GM11168 (cell line): ENCODE data around the gene TRAF5.
"Not testable (repeated sequence)": the region's sequence is repeated elsewhere in the genome, so short reads cannot be mapped to it uniquely, and the experiment has no call there.

Source experiments
- in situ Hi-C: fragments of 300-500 bp; cut with MboI; formaldehyde crosslinking; loops from one replicate; pipeline ENCODE4 v1.12.0; 2022; ENCODE audit warnings: low sequenced_read_pairs; ENCODE audit not compliant: unreplicated experiment

The TRAF5 gene

DNA sequence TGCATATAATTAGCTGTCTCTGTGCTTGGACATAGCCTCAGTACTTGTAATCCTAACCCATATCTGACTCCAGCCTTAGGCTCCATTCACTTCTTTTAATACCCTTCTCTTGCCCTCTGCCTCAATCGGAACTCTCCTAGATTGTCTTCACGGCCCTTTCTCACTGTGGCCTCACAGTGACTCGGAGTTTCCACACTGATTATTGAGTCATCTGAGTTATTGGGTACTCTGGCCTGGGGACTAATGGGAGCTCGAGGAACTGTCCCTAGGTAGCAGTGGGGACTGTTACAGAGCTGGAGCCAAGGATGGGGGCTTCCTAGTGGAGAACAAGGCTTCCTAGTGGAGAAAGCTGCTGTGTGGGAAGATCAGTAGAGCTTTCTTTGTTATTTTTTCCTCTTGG, 17.0 kb downstream of the TRAF5 start:
- in situ Hi-C loops: no loop called here

DNA sequence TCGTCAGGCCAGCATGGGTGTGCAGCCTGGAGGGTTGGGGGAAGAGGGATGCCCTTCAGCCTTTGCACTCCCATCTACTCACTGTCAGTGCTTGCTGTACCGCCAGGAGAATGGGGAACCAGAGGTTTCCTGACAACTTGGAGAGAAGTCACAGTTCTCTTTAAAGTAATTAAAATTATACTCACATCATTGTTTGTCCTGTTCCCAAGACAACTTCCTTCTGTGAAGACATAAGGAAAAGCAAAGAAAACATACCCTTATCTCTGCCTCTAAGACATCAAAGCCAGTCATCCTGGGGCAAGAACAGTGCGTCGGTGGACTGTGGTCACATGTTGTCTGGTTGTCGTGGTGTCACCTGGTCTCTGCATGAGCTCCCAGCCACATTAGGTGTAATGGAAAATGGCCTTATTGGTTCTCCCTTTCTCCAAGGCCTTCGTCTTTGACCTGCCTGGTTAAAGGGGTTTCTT, 17.6 kb downstream of the TRAF5 start:
- in situ Hi-C loops: no loop called here

DNA sequence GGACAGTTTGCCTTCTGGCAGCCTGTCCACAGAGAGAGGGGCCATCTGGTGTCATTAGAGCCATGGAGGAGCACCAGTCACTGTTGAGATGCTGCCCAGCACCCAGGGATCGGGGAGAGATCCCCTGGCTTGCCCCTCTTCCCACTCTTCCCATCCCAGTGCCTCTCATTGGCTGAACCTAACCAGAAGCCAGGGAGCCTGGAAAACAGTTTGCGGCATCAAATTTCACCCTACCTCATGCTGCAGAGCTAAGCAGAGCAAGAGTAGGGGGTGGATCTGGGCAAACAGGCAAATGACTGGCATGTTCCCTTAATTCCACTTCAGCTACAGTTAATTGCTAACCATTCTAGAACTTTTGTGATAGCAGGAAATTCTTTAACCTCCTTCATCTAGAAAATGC, 19.1 kb downstream of the TRAF5 start:
- in situ Hi-C loops: no loop called here

DNA sequence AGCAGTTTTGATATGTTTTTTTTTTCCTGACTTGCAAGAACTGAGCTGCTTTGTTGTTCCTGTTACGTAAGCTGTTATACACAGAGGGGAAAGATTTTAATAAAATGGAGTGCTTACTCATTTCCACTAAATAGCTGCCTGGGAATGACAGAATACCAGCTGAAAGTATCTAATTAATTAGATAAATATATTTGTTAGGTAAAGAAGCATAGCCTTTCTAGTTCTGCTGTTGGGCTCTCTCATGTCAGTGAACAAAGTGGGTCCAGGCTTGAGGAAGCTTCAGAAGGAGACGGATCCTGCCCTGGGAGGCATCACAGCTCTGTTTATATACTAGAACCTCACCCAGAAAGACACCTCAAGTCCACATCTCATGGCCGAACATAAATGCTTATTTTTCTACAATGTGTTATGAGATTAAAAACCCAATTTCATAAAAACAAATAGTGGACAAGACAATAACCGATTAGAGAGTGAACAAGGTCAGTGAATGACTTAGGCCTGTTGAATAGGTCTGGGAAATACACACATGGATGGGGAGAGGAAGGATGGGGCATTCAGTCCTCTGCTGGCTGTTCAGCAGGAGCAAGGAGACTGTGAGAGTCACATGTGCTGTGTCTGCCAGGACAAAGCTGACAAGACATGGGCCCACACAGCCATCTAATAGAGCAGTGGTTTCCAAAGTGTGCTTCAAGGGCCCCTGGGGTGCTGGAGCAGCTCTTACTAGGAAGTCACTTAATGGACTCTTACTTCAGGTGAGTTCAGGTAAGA, 20.6 kb downstream of the TRAF5 start:
- in situ Hi-C loops: no loop called here

DNA sequence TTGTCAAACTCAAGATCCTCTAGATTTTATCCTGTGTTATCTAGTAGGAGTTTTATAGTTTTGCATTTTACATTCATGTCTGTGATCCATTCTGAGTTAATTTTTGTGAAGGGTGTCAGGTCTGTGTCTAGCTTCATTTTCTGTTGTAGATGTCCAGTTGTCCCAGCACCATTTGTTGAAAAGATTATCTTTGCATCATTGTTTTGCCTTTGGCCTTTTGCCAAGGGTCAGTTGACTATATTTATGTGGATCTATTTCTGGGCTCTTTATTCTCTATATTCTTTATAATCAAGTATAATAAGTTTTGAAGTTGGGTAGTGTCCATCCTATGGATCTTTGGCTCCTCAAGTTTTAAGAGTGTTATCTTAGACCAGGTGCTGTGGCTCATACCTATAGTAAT, 21.9 kb downstream of the TRAF5 start:
- in situ Hi-C loops: no loop called here

DNA sequence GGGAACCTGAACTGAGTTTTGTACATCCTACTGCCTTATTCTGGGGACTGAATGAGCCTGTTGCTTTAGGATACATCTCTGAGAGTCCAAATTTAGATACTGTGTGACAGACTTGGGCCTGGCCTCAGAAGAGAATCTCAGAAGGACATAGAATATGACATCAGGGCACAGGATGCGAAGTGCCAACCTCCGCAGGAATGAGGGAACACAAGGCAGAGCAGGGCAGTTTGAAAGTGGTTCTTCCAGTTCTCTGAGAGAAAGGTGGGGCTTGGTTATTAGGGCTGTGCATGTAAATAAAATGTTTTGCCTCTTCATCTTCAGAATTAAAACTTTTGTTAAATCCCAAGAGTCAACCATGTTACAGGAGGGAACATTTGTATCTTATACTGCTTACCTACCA, 23.1 kb downstream of the TRAF5 start:
- in situ Hi-C loops: no loop called here

DNA sequence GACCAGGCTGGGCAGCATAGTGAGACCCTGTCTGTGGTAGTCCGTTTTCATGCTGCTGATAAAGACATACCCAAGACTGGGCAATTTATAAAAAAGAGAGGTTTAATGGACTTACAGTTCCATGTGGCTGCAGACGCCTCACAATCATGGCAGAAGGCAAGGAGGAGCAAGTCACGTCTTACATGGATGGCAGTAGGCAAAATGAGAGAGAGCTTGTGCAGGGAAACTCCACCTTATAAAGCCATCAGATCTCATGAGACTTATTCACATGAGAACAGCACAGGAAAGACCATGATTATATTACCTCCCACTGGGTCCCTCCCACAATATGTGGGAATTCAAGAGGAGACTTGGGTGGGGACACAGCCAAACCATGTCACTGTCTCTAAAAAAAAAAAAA, 25.4 kb downstream of the TRAF5 start:
- in situ Hi-C loops: not testable (repeated sequence)

DNA sequence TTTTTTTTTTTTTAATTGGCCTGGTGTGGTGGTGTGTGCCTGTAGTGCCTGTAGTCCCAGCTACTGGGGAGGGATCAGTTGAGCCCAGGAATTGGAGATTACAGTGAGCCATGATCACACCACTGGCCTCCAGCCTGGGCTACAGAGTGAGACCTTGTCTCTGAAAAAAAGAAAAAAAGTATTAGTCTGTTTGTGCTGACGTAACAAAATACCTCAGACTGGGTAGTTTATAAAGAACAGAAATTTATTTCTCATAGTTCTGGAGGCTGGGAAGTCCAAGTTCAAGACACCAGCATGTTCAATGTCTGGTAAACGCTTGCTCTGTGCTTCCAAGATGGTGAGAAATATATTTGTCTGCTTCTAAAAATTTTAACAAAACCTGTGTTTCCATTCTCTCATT, 25.8 kb downstream of the TRAF5 start:
- in situ Hi-C loops: no loop called here

DNA sequence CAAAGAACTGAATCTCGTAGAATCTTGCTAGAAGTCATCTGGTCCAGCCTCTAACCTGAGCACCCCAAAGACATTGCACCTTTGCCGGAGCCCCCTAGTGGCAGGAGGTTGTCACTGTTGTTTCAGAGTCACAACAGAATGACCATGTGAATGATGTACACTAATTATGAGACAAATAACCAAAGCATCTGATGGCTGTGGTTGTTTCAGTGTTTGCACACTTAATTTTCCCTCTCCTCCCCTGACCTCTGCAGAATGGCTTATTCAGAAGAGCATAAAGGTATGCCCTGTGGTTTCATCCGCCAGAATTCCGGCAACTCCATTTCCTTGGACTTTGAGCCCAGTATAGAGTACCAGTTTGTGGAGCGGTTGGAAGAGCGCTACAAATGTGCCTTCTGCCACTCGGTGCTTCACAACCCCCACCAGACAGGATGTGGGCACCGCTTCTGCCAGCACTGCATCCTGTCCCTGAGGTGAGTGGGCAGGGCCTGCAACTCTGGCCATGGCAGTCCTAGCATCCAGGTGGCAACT, 26.4 kb downstream of the TRAF5 start:
- in situ Hi-C loops: no loop called here

DNA sequence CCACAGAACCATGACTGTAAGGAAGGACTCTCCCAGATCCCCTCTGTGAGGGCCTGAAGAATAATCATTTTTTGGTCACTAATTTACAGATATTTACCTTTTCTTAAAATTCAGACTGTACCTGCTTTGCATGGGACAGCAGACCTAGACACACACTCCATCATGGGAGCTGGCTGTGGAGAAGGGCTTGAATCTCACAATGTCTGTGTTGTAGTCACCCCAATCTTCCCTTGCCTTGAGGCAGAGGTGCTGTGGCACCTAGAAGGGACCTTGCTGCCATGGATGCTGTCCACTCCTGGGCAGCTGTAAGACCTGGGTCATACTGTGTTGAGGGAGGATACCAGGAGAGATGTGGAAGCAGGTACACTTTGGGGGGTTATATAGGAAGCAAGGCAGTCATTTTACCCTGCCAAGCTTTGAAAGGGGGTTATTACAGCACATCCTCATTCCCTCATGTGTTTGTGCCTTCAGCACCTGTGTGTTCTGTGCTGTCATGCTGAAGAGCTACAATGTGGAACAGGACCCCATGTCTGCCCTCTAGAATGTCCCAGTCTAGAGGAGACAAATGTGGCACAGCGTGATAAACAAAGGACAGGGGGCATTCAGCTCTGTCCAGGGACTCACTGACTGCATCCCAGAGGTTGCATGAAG, 27.1 kb downstream of the TRAF5 start:
- in situ Hi-C loops: no loop called here

DNA sequence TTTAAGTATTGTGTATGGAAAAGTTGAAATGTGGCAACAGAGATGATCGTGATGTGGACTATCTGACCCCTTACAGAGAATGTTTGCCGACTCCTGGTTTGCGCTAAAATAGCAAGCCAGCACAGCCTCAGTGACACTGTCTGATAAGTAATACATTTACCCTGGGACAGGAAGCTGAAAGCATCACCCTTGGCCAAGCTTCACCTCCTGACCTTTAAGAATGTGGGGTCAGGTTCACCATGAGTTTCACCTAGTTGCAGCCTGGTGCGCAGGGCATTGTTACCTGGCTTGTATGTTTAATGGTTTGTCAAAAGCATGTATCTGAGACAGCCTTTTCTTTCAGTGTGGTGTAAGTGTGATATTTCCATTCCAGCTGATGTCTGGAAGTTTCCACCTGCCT, 29.2 kb downstream of the TRAF5 start:
- in situ Hi-C loops: loop anchor here (5.0 kb wide), 1 partner anchor 34 kb away; no protein-coding TSS in a partner anchor

DNA sequence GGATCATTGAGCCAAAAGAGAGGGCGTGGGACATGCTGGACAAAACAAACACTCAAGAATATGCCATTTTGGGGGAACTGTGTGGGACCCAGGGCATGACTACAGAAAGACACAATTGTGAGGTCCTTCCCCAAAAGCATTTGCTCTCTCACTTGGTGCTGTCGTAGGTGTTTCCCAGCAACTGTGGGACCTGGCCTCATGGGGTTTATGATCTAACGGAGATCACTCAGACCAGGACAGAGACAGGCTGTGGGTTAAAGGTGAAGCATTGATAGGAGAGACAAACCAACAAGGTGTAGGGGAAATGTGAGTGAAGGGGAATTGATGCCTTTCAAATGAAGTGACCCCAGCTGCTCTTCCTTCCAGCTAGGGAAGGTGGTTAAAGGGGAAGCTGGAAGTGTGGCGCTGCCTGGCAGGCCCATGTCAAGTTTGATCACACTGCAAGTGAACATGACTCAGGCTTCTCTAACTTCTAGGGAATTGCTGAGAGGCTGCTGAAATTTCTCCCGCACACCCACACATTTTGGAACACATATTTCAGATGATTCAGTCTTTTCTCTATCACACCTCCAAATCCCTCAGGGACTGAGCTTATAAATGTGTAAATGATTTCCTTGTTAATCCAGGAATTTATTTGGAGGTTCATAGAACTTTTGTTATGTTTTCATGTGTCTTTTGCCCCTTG, 30.2 kb downstream of the TRAF5 start:
- in situ Hi-C loops: loop anchor here (5.0 kb wide), 1 partner anchor 35 kb away; no protein-coding TSS in a partner anchor

DNA sequence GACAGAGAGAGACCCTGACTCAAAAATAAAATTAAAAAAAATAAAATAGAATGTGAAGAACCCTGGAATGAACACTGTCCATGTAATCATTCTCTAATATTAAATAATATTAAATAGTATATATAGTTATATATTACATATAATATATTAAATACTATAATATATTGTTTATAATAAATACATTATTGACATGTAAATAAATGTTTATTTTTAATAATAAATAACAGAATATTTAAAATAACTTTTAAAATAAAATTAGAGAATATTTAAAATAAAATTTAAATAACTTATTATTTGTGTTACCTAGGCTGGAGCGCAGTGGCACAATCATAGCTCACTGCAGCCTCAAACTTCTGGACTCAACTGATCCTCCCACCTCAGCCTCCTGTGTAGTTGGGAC, 32.1 kb downstream of the TRAF5 start:
- in situ Hi-C loops: loop anchor here (5.0 kb wide), 1 partner anchor 36 kb away; no protein-coding TSS in a partner anchor

DNA sequence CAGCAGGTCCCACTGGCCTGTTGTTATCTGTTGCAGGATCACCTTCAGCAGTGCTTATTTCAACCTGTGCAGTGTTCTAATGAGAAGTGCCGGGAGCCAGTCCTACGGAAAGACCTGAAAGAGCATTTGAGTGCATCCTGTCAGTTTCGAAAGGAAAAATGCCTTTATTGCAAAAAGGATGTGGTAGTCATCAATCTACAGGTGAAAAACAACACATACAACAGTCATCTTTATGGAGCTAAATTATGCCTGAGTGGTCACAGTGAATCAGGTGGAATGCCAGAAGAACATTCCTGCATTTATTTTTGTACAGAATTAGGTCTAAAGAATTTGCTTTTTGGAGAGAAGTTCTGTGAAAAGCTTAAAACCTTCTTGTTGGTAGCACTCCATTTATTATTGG, 33.2 kb downstream of the TRAF5 start:
- in situ Hi-C loops: loop anchor here (5.0 kb wide), 1 partner anchor 38 kb away; no protein-coding TSS in a partner anchor

DNA sequence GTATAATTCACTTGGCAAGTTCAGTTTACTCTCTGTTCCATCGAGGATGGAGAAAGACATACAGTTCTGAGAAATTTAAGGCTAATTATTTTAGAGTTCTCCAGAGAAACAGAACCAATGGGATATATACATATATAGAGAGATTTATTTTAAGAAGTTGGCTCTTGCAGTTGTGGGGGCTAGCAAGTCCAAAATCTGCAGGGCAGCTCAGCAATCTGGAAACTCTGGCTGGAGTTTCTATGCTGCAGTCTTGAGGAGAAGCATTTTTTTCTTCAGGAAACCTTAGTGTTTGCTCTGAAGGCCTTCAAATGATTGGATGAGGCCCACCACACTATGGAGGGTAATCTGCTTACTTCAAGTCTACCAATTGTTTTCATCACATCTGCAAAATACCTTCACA, 34.6 kb downstream of the TRAF5 start:
- in situ Hi-C loops: no loop called here

DNA sequence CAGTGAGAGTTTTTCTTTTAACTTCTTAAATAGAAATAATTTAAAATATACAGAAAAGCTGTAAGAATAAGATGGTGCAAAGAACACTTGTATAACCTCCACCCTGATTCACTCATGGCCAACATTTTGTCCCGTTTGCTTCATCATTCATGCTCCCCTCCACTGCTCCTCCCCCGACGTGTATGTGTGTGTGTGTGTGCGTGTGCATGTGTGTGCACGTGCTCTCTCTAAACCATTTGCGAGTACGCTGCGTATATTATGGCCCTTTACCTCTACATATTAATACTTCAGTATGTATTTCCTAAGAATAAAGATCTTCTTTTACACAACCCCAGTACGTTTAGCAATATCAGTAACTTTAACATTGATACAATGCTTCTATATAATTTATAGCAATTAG, 43.0 kb downstream of the TRAF5 start:
- in situ Hi-C loops: no loop called here

DNA sequence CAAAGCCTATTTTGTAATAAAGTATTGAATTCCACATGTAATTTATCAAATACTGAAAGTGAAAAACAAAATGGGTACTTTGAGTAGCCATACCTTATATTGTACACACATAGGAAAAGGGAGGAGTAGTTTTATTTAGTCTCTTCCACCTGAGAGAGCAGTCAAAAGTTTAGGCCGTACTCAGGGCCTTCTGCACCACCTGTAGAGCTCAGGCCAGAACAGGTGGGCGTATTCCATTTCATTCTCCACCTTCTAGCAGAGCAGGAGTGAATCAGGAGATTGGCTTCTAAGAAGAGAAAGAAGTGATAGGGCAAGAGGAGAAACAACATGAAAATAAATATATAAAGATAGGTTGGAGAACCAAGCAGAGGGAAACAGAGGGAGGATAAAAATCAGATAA, 44.0 kb downstream of the TRAF5 start:
- in situ Hi-C loops: no loop called here

DNA sequence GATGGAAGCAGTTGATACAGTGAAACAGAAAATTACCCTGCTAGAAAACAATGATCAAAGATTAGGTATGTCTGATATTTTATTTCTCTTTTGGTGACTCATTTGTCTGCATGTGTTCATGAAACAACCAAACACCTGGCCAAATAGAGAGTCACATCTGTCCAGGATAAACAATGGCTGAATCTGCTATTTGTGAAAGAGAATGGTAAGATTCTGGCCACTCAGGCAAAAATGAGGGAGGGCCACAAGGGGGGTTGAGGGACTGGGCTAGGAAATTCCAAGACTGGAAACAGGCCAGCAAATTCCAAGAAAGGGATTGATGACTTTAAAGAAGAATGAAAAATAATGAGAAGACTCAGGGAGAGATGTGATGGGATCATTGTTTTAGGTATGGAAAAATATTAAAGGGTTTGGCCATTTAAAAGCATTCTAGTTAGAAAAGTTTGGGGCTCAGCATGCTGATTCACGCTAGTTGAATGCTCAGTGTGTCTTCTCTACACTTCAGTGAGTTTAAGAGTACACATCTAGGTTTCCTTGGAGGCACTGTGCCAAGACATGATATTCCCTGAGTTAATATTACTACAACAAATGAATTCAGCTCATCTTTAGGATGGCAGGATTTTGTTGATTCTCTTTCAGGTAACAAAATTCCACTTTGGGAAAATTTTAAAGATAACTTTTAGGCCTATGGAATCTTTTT, 44.9 kb downstream of the TRAF5 start:
- in situ Hi-C loops: no loop called here

DNA sequence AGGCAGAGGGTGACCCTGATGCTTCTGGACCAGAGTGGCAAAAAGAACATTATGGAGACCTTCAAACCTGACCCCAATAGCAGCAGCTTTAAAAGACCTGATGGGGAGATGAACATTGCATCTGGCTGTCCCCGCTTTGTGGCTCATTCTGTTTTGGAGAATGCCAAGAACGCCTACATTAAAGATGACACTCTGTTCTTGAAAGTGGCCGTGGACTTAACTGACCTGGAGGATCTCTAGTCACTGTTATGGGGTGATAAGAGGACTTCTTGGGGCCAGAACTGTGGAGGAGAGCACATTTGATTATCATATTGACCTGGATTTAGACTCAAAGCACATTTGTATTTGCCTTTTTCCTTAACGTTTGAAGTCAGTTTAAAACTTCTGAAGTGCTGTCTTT, 45.8 kb downstream of the TRAF5 start:
- in situ Hi-C loops: no loop called here

DNA sequence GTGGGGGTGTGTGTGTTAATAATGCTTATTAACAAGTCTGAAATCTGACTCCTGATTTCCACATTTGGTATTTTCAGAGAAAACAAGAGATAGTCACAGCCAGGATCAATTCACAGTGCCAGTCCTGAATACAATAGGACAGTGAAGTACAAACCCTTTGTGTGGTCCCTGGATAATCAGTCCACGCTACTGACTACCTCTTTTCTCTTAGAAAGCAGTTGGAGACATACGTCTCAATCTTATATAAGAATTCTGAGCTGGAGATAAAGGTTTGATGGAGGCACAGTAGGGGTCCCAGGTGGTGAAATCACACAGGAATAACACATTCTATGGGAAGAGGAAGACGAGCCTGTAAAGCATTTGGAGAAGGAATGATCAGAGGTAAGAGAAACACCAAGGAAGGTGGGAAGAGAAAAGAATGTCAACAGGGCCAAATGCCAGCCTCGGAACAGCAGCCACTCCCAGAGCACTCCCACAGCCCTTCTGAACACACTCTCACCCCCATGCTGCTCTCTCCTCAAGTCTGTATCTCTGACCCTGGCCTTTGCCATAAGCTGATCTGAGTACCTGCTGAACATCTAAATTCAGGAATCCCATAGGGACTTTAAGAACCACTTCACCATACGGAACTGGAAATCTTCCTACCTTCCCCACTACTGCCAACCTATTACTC, 48.6 kb downstream of the TRAF5 start:
- in situ Hi-C loops: no loop called here
